ENCODE results near the gene UPK3B.
"Not testable (repeated sequence)": the region's sequence is repeated elsewhere in the genome, so short reads cannot be mapped to it uniquely, and the experiment has no call there.

DNA sequence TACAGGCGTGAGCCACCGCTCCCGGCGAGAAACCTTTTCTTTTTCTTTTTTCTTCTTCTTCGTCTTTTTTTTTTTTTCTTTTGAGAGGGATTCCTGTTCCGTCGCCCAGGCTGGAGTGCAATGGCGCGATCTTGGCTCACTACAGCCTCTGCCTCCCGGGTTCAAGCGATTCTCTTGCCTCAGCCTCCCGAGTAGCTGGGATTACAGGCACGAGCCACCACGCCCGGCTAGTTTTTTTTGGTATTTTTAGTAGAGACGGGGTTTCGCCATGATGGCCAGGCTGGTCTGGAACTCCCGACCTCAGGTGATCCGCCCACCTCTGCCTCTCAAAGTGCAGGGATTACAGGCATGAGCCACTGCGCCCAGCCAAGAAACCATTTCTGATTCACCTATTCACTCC is 49.6 kb upstream of the UPK3B start:
- TF ChIP-seq, protein P1, sequence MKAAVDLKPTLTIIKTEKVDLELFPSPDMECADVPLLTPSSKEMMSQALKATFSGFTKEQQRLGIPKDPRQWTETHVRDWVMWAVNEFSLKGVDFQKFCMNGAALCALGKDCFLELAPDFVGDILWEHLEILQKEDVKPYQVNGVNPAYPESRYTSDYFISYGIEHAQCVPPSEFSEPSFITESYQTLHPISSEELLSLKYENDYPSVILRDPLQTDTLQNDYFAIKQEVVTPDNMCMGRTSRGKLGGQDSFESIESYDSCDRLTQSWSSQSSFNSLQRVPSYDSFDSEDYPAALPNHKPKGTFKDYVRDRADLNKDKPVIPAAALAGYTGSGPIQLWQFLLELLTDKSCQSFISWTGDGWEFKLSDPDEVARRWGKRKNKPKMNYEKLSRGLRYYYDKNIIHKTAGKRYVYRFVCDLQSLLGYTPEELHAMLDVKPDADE (conservative IDR thresholded peaks at IDR 0.05; ENCODE audit: control insufficient read depth, low read depth, low read length): not testable (repeated sequence)
- TF ChIP-seq CREB1 (IDR thresholded peaks at IDR 0.05); CREB1 (CRISPR knock-in tag; IDR thresholded peaks at IDR 0.05); SP1 (CRISPR knock-in tag; IDR thresholded peaks at IDR 0.05); SMAD3 (CRISPR knock-in tag; conservative IDR thresholded peaks at IDR 0.05); ZKSCAN3 (CRISPR knock-in tag; IDR thresholded peaks at IDR 0.05); EZH2 (IDR thresholded peaks at IDR 0.05; ENCODE audit: borderline replicate concordance, low read depth, low read length); RCOR1 (IDR thresholded peaks at IDR 0.05; ENCODE audit: borderline replicate concordance in 1 of 2, low read depth in 2 of 2, low read length in 2 of 2): not testable (repeated sequence)

Measured in K562 (cell line).